Stimulated activated CD8-positive, alpha-beta memory T cell treated with anti-CD3 and anti-CD28 coated beads, Interleukin-4, amount 100 ng/mL, for 24 hours (primary cell): ENCODE data around the gene SSTR3.

Source experiments
- DNase-seq: peaks from one replicate; pipeline ENCODE4 v3.0.0-alpha.2; 2020; ENCODE audit warnings: low read depth

The SSTR3 gene

GRCh38 chr22:37166675-37167066 is 45.6 kb downstream of the SSTR3 start:
- DNase-seq: peak; percentile 72

DNA sequence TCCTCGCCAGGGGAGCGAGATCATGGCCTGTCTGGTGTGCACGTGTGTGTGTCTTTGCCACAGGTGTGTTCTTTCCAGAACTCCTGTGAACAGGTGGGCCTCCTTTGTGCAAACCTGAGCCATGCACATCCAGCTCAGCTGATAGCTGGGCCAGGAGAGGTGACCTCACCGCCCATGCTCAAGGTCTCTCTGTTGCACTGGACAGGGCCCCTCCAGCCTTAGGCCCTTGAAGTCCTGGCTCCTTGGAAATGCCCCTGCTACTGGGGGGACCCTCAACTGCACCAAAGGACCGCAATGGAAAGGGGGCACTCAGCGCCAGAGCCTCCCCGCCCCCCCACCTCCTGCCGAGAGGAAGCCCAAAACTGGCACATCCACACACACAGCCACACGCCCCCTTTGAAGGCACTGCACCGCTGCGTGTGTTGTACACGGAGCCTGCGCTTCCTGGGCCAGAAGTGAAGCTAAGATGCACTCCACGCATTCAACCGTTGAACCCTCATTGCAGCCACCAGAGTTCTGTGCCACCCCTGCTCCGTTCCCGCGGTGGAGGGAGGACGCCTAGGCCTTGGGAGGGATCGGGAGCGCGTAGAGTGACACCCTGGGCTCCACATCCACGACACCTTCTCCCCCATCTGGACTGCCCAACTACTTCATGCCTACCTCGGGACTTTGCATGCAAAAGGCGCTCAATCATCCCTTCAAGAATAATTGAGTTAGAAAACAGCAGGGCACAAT is 46.2 kb downstream of the SSTR3 start:
- DNase-seq: no peak

- no peak for DNase-seq
These were observed 47.2 kb downstream of the SSTR3 start for GRCh38 chr22:37165066-37165465.

- DNase-seq: no peak
These were observed 47.8 kb downstream of the SSTR3 start for GRCh38 chr22:37164505-37164887.

GRCh38 chr22:37163575-37164504 is 48.4 kb downstream of the SSTR3 start:
- peak; percentile 54 for DNase-seq

DNA sequence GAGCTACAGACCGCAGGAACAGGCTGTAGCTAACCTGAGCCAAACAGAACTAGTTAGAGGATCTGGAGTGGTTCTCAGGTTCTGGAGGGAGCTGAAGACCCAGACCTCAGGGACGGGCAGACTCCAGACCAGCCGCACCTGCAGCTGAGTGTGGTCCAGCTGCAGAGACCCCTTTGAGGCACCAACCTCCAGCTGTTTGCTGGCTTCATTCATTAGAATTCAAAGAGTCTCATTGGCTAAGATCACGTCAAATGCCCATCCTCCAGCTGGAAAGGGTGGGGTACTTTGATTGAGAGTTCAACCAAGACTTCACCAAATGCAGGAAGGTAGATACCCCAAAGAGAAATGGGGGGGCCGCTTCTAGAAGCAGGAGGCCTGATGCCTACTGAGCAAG is 49.2 kb downstream of the SSTR3 start:
- DNase-seq: no peak

DNA sequence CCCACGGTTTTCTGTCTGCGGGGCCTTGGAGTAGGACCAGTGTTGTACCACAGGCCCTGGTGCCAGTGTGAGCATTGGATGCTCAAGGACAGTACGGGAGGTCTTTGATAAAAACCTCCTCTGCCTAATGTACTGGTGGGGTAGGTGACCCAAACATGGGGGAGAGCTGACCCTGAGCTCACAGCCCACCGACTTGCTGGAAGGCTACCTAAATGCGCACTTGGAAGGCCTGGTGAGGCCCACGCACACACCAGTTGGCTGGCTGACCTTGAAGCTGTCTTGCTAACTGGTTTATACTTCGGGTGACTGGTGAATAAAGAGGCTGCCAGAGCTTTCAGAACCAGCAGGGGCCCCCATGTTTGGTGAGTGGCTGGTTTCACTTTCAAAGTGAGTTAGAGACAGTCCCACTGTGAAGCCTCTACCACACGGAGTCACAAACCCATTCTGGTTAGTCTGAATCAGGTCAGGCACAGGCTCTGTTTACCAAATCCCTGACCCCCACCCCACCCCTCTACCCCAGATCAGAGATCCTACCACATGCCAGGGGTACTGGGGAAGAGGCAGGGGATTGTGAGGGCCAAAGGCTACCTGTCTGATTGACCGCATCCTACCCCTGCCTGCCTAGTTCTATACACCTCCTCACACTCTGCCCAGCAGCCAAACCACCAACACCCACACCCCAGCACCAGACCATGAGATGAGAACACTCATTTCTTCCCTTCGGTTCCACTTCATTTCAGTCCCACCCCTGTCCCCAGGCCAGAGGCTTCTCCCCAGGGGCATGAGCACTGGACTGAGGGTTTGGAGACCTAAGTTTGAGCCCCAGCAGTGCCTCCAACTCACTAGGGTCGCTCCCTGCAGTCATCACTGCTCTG is 49.8 kb downstream of the SSTR3 start:
- DNase-seq: peak; percentile 68

GRCh38 chr22:37161443-37161842 is 50.8 kb downstream of the SSTR3 start:
- no peak for DNase-seq

DNA sequence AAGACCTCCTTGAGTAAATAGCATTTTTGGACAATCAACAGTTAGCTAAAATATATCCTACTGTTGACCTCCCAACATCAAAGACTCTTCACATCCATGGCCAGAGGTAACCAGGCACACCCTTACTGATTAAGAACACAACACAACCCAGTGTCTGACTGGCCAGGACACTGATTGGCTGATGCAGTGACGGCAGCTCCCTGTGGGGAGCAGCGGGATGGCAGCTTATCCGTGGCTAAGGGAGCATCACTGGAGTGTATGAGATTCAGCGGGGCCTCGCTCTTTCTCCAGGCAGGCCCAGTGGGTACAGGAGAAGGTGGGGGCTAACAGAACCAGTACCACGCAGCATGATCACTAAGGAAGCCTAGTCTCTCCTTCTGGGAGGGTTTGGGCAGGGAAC is 52.2 kb downstream of the SSTR3 start:
- DNase-seq: no peak

GRCh38 chr22:37158963-37159290 is 53.4 kb downstream of the SSTR3 start:
- no peak for DNase-seq

DNA sequence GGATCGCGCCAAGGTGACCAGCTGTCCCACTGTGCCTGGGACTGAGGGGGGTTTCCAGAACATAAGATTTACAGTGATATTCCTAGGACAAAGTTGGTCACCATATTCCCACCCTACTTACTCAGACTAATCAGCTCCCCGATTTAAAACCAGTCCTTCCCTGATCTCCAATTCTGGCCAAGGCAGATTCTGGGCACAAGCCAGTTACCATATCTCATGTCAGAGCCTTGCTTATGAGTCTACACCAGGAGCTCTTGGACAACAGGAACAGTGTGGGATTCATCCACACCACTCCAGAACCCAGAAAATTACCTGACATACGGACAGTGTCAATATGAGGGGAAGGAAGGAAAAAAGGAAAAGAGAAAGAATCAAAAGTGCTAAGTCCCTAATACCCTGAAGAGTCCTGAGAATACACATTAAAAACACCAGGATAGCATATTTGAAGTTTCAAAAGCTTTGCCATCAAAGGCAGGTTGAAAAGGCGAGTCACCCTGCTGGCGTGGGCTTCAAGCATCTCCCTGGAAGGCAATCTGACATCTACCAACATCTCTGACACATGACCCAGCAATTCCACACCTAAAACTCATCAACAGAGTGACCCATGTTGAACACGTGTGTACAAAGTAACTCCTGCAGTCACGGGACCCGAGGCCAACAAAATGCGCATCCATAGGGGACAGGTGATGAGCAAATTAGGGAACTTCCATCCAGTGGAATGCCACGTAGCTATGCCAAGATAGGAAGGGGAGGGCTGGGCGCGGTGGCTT is 54.6 kb downstream of the SSTR3 start:
- DNase-seq: no peak

- DNase-seq: no peak
These were observed 55.4 kb downstream of the SSTR3 start for GRCh38 chr22:37156686-37157435.

- no peak for DNase-seq
These were observed 56.3 kb downstream of the SSTR3 start for GRCh38 chr22:37155971-37156370.

DNA sequence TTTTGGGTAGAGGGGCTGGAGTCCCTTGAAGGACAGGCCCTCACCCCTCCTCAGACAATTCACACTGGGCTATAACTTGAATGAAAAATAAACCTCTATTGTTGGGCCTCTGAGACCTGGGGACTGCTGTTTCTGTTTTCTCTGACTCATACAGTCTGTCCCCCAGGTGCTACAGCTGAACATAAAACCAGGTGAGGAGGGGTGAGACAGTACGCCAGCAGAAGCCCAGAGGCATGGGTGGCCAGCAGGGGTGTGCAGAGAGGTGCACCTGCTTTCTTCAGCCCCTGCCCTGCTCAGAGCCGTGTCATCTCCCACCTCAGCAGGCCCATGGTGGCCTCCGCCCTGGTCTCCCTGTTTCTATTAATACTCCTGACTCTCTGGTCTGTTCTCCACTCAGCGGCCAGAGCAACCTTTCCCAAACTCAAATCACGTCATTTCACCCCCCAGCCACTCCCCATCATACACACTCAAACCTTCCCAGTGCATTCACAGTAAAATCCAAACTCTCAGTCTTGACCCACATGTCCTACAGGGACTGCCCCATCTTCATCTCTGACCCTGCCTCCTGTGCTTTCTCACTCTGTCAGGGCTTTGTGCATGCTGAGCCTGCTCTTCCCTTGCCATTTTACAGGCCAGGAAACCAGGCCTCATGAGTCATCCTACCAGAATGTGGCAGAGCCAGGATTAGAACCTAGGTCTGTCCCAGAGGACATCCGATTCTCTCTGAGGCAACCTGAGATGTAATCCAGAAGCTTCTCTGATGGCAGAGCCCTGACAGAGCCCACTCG is 57.2 kb downstream of the SSTR3 start:
- no peak for DNase-seq
